IPS-15b (cell line): ENCODE results near the gene CLSTN2.

Experiments used
- H3K27me3 ChIP-seq: one replicate; pipeline ENCODE4 v1.6.1; 2013; ENCODE audit warnings: low read length; ENCODE audit not compliant: control insufficient read depth, insufficient read depth
- H3K36me3 ChIP-seq: one replicate; pipeline ENCODE4 v1.6.1; 2013; ENCODE audit warnings: low read length; ENCODE audit not compliant: control insufficient read depth, insufficient read depth
- H3K4me1 ChIP-seq: one replicate; pipeline ENCODE4 v1.6.1; 2013; ENCODE audit warnings: mild to moderate bottlenecking, low read length; ENCODE audit not compliant: control insufficient read depth, insufficient read depth
- H3K4me3 ChIP-seq: one replicate; pipeline ENCODE4 v1.5.1; 2013; ENCODE audit warnings: low read depth, low read length
- H3K9ac ChIP-seq: one replicate; pipeline ENCODE4 v1.6.1; 2013; ENCODE audit warnings: low read depth, mild to moderate bottlenecking, low read length
- H3K9me3 ChIP-seq: one replicate; pipeline ENCODE4 v1.6.1; 2013; ENCODE audit warnings: mild to moderate bottlenecking, low read length; ENCODE audit not compliant: control insufficient read depth, insufficient read depth

CLSTN2 gene

GRCh38 chr3:139945942-139946341 is 11.0 kb downstream of the CLSTN2 start:
- no peaks in the 10 kb centered on the region for H3K36me3 ChIP-seq
- H3K4me3 ChIP-seq, result no peak overlapping the region
- peaks cover 20% of the 10 kb centered on the region for H3K27me3 ChIP-seq
- no peak overlapping the region for H3K9ac ChIP-seq
- H3K9me3 ChIP-seq, result no peaks in the 10 kb centered on the region
- H3K4me1 ChIP-seq, result no peaks in the 10 kb centered on the region

- peaks cover 14% of the 10 kb centered on the region for H3K27me3 ChIP-seq
- no peaks in the 10 kb centered on the region for H3K9me3 ChIP-seq
- H3K36me3 ChIP-seq, result no peaks in the 10 kb centered on the region
These were observed 13.5 kb downstream of the CLSTN2 start for GRCh38 chr3:139948467-139948866.

GRCh38 chr3:139948898-139949297 is 13.9 kb downstream of the CLSTN2 start:
- H3K4me1 ChIP-seq, result no peaks in the 10 kb centered on the region
- no peak overlapping the region for H3K9ac ChIP-seq
- H3K9me3 ChIP-seq, result no peaks in the 10 kb centered on the region
- no peaks in the 10 kb centered on the region for H3K36me3 ChIP-seq
- H3K4me3 ChIP-seq, result no peak overlapping the region
- peaks cover 14% of the 10 kb centered on the region for H3K27me3 ChIP-seq

More at GRCh38 chr3:139948467-139948866, 13.5 kb downstream of the CLSTN2 start:
- no peaks in the 10 kb centered on the region for H3K4me1 ChIP-seq
- H3K4me3 ChIP-seq, result no peak overlapping the region
- no peak overlapping the region for H3K9ac ChIP-seq

GRCh38 chr3:139953131-139953910 is 18.3 kb downstream of the CLSTN2 start:
- Histone ChIP-seq H3K4me1 (no peaks in the 10 kb centered on the region), H3K9ac (no peak overlapping the region), H3K36me3 (no peaks in the 10 kb centered on the region), H3K4me3 (no peak overlapping the region), H3K9me3 (no peaks in the 10 kb centered on the region), H3K27me3 (peaks cover 2% of the 10 kb centered on the region)

GRCh38 chr3:139954146-139954860 is 19.3 kb downstream of the CLSTN2 start:
- no peaks in the 10 kb centered on the region for H3K4me1 ChIP-seq
- H3K36me3 ChIP-seq, result no peaks in the 10 kb centered on the region
- peaks cover under 1% of the 10 kb centered on the region for H3K27me3 ChIP-seq
- no peak overlapping the region for H3K4me3 ChIP-seq
- H3K9ac ChIP-seq, result no peak overlapping the region
- H3K9me3 ChIP-seq, result no peaks in the 10 kb centered on the region

GRCh38 chr3:139957844-139958243 is 22.9 kb downstream of the CLSTN2 start:
- Histone ChIP-seq H3K4me3 (no peak overlapping the region), H3K36me3 (no peaks in the 10 kb centered on the region), H3K27me3 (no peaks in the 10 kb centered on the region), H3K9ac (no peak overlapping the region), H3K9me3 (no peaks in the 10 kb centered on the region), H3K4me1 (no peaks in the 10 kb centered on the region)

GRCh38 chr3:139969386-139969785 is 34.4 kb downstream of the CLSTN2 start:
- no peaks in the 10 kb centered on the region for H3K4me1 ChIP-seq
- no peaks in the 10 kb centered on the region for H3K27me3 ChIP-seq
- no peak overlapping the region for H3K4me3 ChIP-seq
- no peaks in the 10 kb centered on the region for H3K36me3 ChIP-seq
- H3K9ac ChIP-seq, result no peak overlapping the region
- no peaks in the 10 kb centered on the region for H3K9me3 ChIP-seq

- H3K9me3 ChIP-seq, result no peaks in the 10 kb centered on the region
- no peaks in the 10 kb centered on the region for H3K27me3 ChIP-seq
- no peak overlapping the region for H3K4me3 ChIP-seq
- no peaks in the 10 kb centered on the region for H3K36me3 ChIP-seq
- no peaks in the 10 kb centered on the region for H3K4me1 ChIP-seq
- H3K9ac ChIP-seq, result no peak overlapping the region
These were observed 35.5 kb downstream of the CLSTN2 start for GRCh38 chr3:139970526-139970925.

- H3K9me3 ChIP-seq, result no peaks in the 10 kb centered on the region
- H3K4me1 ChIP-seq, result no peaks in the 10 kb centered on the region
- H3K27me3 ChIP-seq, result no peaks in the 10 kb centered on the region
- no peak overlapping the region for H3K4me3 ChIP-seq
- H3K9ac ChIP-seq, result no peak overlapping the region
- no peaks in the 10 kb centered on the region for H3K36me3 ChIP-seq
These were observed 39.9 kb downstream of the CLSTN2 start for GRCh38 chr3:139974809-139975425.

GRCh38 chr3:139975594-139976365 is 40.8 kb downstream of the CLSTN2 start:
- H3K4me1 ChIP-seq, result no peaks in the 10 kb centered on the region
- no peaks in the 10 kb centered on the region for H3K9me3 ChIP-seq
- H3K36me3 ChIP-seq, result no peaks in the 10 kb centered on the region
- no peak overlapping the region for H3K9ac ChIP-seq
- no peak overlapping the region for H3K4me3 ChIP-seq
- H3K27me3 ChIP-seq, result no peaks in the 10 kb centered on the region

- no peaks in the 10 kb centered on the region for H3K27me3 ChIP-seq
- no peaks in the 10 kb centered on the region for H3K4me1 ChIP-seq
- no peak overlapping the region for H3K4me3 ChIP-seq
- H3K9me3 ChIP-seq, result no peaks in the 10 kb centered on the region
- no peak overlapping the region for H3K9ac ChIP-seq
- H3K36me3 ChIP-seq, result no peaks in the 10 kb centered on the region
These were observed 44.0 kb downstream of the CLSTN2 start for GRCh38 chr3:139978966-139979365.
